Left colon (tissue), 2 donors: ENCODE measurements around the gene OR2T4. TPM values are rescaled to one million over a fixed set of nuclear protein-coding genes. Genes with fewer than 3 reads are reported as not detected.

Source experiments
- ATAC-seq: fragments of 200-7000 bp; cut with Tn5 transposase; one replicate; pipeline ENCODE4 v1.9.1; 2020; ENCODE audit warnings: mild to moderate bottlenecking, moderate library complexity
- DNase-seq, 2 donors: peaks; one replicate each; pipeline ENCODE4 v3.0.0-alpha.2; 2020
- intact Hi-C, 2 donors: fragments of 100-400 bp; cut with DNase I in 1 of 2; cut with micrococcal nuclease in 1 of 2; formaldehyde crosslinking; loops; one replicate each; pipeline versions ENCODE4 v1.11.2 to v1.14.0; 2022; cut with DNase I, micrococcal nuclease
- long read RNA-seq: library from polyadenylated mRNA; unstranded; transcript quantifications from one replicate; pipeline ENCODE4 v2.0.0, GENCODE V29; 2021
- total RNA-seq, 2 donors: library from RNA; stranded (reverse); fragmentation: NEBNext Ultra II Directional; extraction: Animal tissue kit (Norgen Biotek cat#: 25700); gene quantifications; one replicate each; pipeline ENCODE4 v1.2.1, GENCODE V29; 2021
- donor health status: DM: no; HTN: no; CAD: no.
- donor health status: DM: yes; HTN: yes; CAD: no.

Gene OR2T4
- total RNA-seq, result not detected
- long read RNA-seq, result 0 reads

- DNase-seq (no peak), ATAC-seq (no peak)
- intact Hi-C loops, result no loop called here
These were observed at the start of gene OR2T4 for GRCh38 chr1:248361121-248361715. OR2T4 (plus strand) TSS chr1:248361665; CDS start chr1:248361665, 0 bp downstream.

- intact Hi-C loops, result no loop called here
- ATAC-seq (no peak), DNase-seq (no peak)
These were observed 44.7 kb upstream of the OR2T4 start for GRCh38 chr1:248316796-248317195.

- DNase-seq (no peak), ATAC-seq (no peak)
- intact Hi-C loops, result no loop called here
These were observed 37.0 kb upstream of the OR2T4 start, which contains the start of gene OR2M7 for GRCh38 chr1:248324468-248324867. OR2M7 (minus strand) TSS chr1:248324568; CDS start chr1:248324568, 0 bp downstream.

GRCh38 chr1:248343451-248343850, 18.0 kb upstream of the OR2T4 start:
- intact Hi-C loops, result no loop called here
- ATAC-seq (no peak), DNase-seq (no peak)

- ATAC-seq (no peak), DNase-seq (no peak)
- intact Hi-C loops, result no loop called here
These were observed 13.0 kb upstream of the OR2T4 start, which contains the start of gene OR14C36 for GRCh38 chr1:248348475-248348874. OR14C36 (plus strand) TSS chr1:248348775; CDS start chr1:248348775, 0 bp downstream.

- no peak for DNase-seq
- intact Hi-C loops, result no loop called here
These were observed 2.0 kb upstream of the OR2T4 start for GRCh38 chr1:248359415-248359814.

GRCh38 chr1:248366609-248367008, 5.1 kb downstream of the OR2T4 start:
- ATAC-seq (no peak), DNase-seq (no peak)
- intact Hi-C loops, result no loop called here

More at GRCh38 chr1:248359415-248359814, 2.0 kb upstream of the OR2T4 start:
- no peak for ATAC-seq

- intact Hi-C loops, result no loop called here
- DNase-seq, result no peak
- no peak for ATAC-seq
These were observed 10.9 kb downstream of the OR2T4 start for GRCh38 chr1:248372394-248372793.

GRCh38 chr1:248373761-248374160, 12.3 kb downstream of the OR2T4 start:
- intact Hi-C loops, result no loop called here
- no peak for DNase-seq

GRCh38 chr1:248375446-248375845, 14.0 kb downstream of the OR2T4 start, which contains the start of gene OR2T6:
OR2T6 (plus strand) TSS chr1:248375746; CDS start chr1:248387609, 11,863 bp downstream.
- intact Hi-C loops, result no loop called here
- DNase-seq (no peak), ATAC-seq (no peak)

More at GRCh38 chr1:248373761-248374160, 12.3 kb downstream of the OR2T4 start:
- no peak for ATAC-seq

- no peak for DNase-seq
These were observed 15.5 kb downstream of the OR2T4 start for GRCh38 chr1:248376916-248377315.

GRCh38 chr1:248380854-248381253, 19.4 kb downstream of the OR2T4 start:
- DNase-seq (no peak), ATAC-seq (no peak)
- intact Hi-C loops, result no loop called here

More at GRCh38 chr1:248376916-248377315, 15.5 kb downstream of the OR2T4 start:
- ATAC-seq, result no peak
- intact Hi-C loops, result no loop called here

- ATAC-seq, result no peak
- intact Hi-C loops, result no loop called here
- no peak for DNase-seq
These were observed 27.0 kb downstream of the OR2T4 start for GRCh38 chr1:248388426-248388825.

GRCh38 chr1:248393050-248393449, 31.6 kb downstream of the OR2T4 start:
- no peak for ATAC-seq
- no peak for DNase-seq
- intact Hi-C loops, result no loop called here

- intact Hi-C loops, result no loop called here
- no peak for DNase-seq
These were observed 41.3 kb downstream of the OR2T4 start, which contains the start of gene OR2T1 for GRCh38 chr1:248402748-248403147. OR2T1 (plus strand) TSS chr1:248403048; CDS start chr1:248406148, 3,100 bp downstream.

GRCh38 chr1:248404024-248404423, 42.6 kb downstream of the OR2T4 start:
- DNase-seq (no peak), ATAC-seq (no peak)
- intact Hi-C loops, result no loop called here

More at GRCh38 chr1:248402748-248403147, 41.3 kb downstream of the OR2T4 start, which contains the start of gene OR2T1:
- ATAC-seq, result no peak

GRCh38 chr1:248406721-248407692, 45.5 kb downstream of the OR2T4 start:
- intact Hi-C loops, result no loop called here
- DNase-seq (no peak), ATAC-seq (no peak)
